Left cardiac atrium (tissue), 4 donors: ENCODE data around the gene ACTRT3. TPM values are rescaled to one million over a fixed set of nuclear protein-coding genes. Genes with fewer than 3 reads are reported as not detected.
"Not testable (repeated sequence)": the region's sequence is repeated elsewhere in the genome, so short reads cannot be mapped to it uniquely, and the experiment has no call there.

Source experiments
- ATAC-seq, 2 donors: fragments of 200-7000 bp; cut with Tn5 transposase; one replicate each; pipeline ENCODE4 v1.9.1; 2020; ENCODE audit warnings: mild to moderate bottlenecking in 2 of 2, moderate library complexity in 2 of 2
- DNase-seq: peaks from one replicate; pipeline ENCODE4 v3.0.0-alpha.2; 2020
- intact Hi-C, 2 donors: fragments of 100-400 bp; cut with DNase I; formaldehyde crosslinking; loops; one replicate each; pipeline versions ENCODE4 v1.14.1 to v1.15.1; 2022 to 2023
- total RNA-seq, 2 donors: library from RNA; stranded (reverse); fragmentation: NEBNext Ultra II Directional; extraction: Animal tissue kit (Norgen Biotek cat#: 25700); gene quantifications; one replicate each; pipeline ENCODE4 v1.2.1, GENCODE V29; 2021
- donor health status: DM: no; HTN: yes; CAD: no.
- donor health status: DM: no; HTN: yes; CAD: no; lungs with severe emphysema.
- donor health status: DM: yes; HTN: yes; CAD: no.
- donor health status: Dilated cardiomyopathy.

Gene ACTRT3
- total RNA-seq, 2 donors from 2014 or later = 1.6 to 2.5 TPM

- intact Hi-C loops = no loop called here
- no peak for ATAC-seq
- no peak for DNase-seq
Observed at GRCh38 chr3:169739067-169739466, 30.3 kb downstream of the ACTRT3 start.

DNA sequence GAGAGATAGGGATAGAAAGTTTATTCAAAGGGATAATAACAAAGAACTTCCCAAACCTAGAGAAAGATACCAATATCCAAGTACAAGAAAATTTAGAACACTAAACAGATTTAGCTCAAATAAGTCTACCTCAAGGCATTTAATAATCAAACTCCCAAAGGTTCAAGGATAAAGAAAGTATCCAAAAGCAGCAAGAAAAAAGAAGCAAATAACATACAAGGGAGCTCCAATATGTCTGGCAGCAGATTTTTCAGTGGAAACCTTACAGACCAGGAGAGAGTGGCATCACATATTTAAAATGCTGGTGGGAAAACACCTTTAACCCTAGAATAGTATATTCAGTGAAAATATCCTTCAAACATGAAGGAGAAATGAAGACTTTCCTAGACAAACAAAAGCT is 37.5 kb downstream of the ACTRT3 start:
- DNase-seq, ATAC-seq, intact Hi-C loops: not testable (repeated sequence)

- ATAC-seq (no peak), DNase-seq (no peak)
- intact Hi-C loops = no loop called here
Observed at GRCh38 chr3:169722724-169723123, 46.6 kb downstream of the ACTRT3 start.

- DNase-seq, ATAC-seq, intact Hi-C loops: not testable (repeated sequence)
Observed at GRCh38 chr3:169718415-169718814, 50.9 kb downstream of the ACTRT3 start.

Other genes with a start within 250 kb of the ACTRT3 start
- 10 to 100 TPM; 20.0 to 25.4 TPM for gene MECOM, start 105.8 kb downstream of the ACTRT3 start, total RNA-seq
- 1 to 10 TPM; 1.7 to 7.2 TPM for gene TERC, start 4.5 kb downstream of the ACTRT3 start, total RNA-seq
- 10 to 100 TPM; 13.0 to 13.8 TPM for gene MYNN, start 3.8 kb upstream of the ACTRT3 start, total RNA-seq
- gene LRRIQ4, start 43.3 kb upstream of the ACTRT3 start, total RNA-seq = under 1 TPM in 1 of 2 donors, not detected in 1; 0.12 TPM
- 1 to 10 TPM; 2.1 to 2.7 TPM for gene LRRC34, start 43.3 kb upstream of the ACTRT3 start, total RNA-seq
- gene LRRC31, start 100.4 kb upstream of the ACTRT3 start, total RNA-seq = not detected
- gene SAMD7, start 142.0 kb upstream of the ACTRT3 start, total RNA-seq = not detected
- 100 to 1,000 TPM in 1 of 2 donors, 10 to 100 TPM in 1; 94.4 to 101 TPM for gene SEC62, start 197.2 kb upstream of the ACTRT3 start, total RNA-seq